Measurements from ENCODE around the gene PDE8A.
"Not testable (repeated sequence)": the region's sequence is repeated elsewhere in the genome, so short reads cannot be mapped to it uniquely, and the experiment has no call there.

Gene PDE8A

GRCh38 chr15:85011724-85012123 lies 30.1 kb downstream of the PDE8A start:
- not testable (repeated sequence) for DNase-seq

GRCh38 chr15:85013785-85014184 lies 32.1 kb downstream of the PDE8A start:
- DNase-seq, result no peak

GRCh38 chr15:85014932-85015331 lies 33.3 kb downstream of the PDE8A start:
- DNase-seq, result no peak

GRCh38 chr15:85016275-85016674 lies 34.6 kb downstream of the PDE8A start:
- DNase-seq, result no peak

GRCh38 chr15:85019815-85020590 lies 38.3 kb downstream of the PDE8A start:
- no peak for DNase-seq

- DNase-seq, result no peak
These were observed 39.8 kb downstream of the PDE8A start for GRCh38 chr15:85021409-85021808.

- DNase-seq, result no peak
These were observed 41.3 kb downstream of the PDE8A start for GRCh38 chr15:85022860-85023403.

- DNase-seq, result no peak
These were observed 42.3 kb downstream of the PDE8A start for GRCh38 chr15:85024003-85024402.

GRCh38 chr15:85024509-85025336 lies 43.1 kb downstream of the PDE8A start:
- DNase-seq, result no peak

GRCh38 chr15:85025516-85026251 lies 44.0 kb downstream of the PDE8A start:
- no peak for DNase-seq

GRCh38 chr15:85026304-85027032 lies 44.8 kb downstream of the PDE8A start:
- DNase-seq, result no peak

- no peak for DNase-seq
These were observed 45.4 kb downstream of the PDE8A start for GRCh38 chr15:85027033-85027380.

- DNase-seq, result no peak
These were observed 45.8 kb downstream of the PDE8A start for GRCh38 chr15:85027421-85027820.

GRCh38 chr15:85028416-85028815 lies 46.8 kb downstream of the PDE8A start:
- no peak for DNase-seq

GRCh38 chr15:85029221-85029620 lies 47.6 kb downstream of the PDE8A start:
- no peak for DNase-seq

- DNase-seq, result no peak
These were observed 48.8 kb downstream of the PDE8A start for GRCh38 chr15:85030301-85030929.

- DNase-seq, result no peak
These were observed 49.7 kb downstream of the PDE8A start for GRCh38 chr15:85031086-85031943.

GRCh38 chr15:85031944-85032558 lies 50.4 kb downstream of the PDE8A start:
- no peak for DNase-seq

GRCh38 chr15:85033148-85033547 lies 51.5 kb downstream of the PDE8A start:
- DNase-seq, result no peak

- DNase-seq, result no peak
These were observed 52.6 kb downstream of the PDE8A start for GRCh38 chr15:85034276-85034675.

- DNase-seq, result no peak
These were observed 54.3 kb downstream of the PDE8A start for GRCh38 chr15:85035980-85036379.

All from stimulated activated naive CD4-positive, alpha-beta T cell (primary cell).